Activated CD8-positive, alpha-beta memory T cell treated with anti-CD3 and anti-CD28 coated beads, Interleukin-2, amount 50 U/mL, for 1 hour (primary cell): ENCODE measurements around the gene FBLN1.
"Not testable (repeated sequence)": the region's sequence is repeated elsewhere in the genome, so short reads cannot be mapped to it uniquely, and the experiment has no call there.

Experiments used
- DNase-seq: peaks from one replicate; pipeline ENCODE4 v3.0.0-alpha.2; 2020; ENCODE audit errors: extremely low read depth

Gene FBLN1

GRCh38 chr22:45476814-45477213 is 25.9 kb upstream of the FBLN1 start:
- DNase-seq = no peak

- DNase-seq = no peak
These were observed 25.1 kb upstream of the FBLN1 start for GRCh38 chr22:45477366-45478107.

- DNase-seq = no peak
These were observed 24.4 kb upstream of the FBLN1 start for GRCh38 chr22:45478108-45478771.

GRCh38 chr22:45480717-45481116 is 22.0 kb upstream of the FBLN1 start:
- no peak for DNase-seq

GRCh38 chr22:45481661-45482060 is 21.0 kb upstream of the FBLN1 start:
- DNase-seq = no peak

- DNase-seq = no peak
These were observed 20.5 kb upstream of the FBLN1 start for GRCh38 chr22:45482169-45482568.

- no peak for DNase-seq
These were observed 19.4 kb upstream of the FBLN1 start for GRCh38 chr22:45483319-45483718.

GRCh38 chr22:45483918-45484499 is 18.7 kb upstream of the FBLN1 start:
- DNase-seq = no peak

GRCh38 chr22:45484742-45485141 is 17.9 kb upstream of the FBLN1 start:
- DNase-seq = no peak

GRCh38 chr22:45485261-45485660 is 17.4 kb upstream of the FBLN1 start:
- no peak for DNase-seq

GRCh38 chr22:45488764-45489370 is 13.8 kb upstream of the FBLN1 start:
- DNase-seq = no peak

- no peak for DNase-seq
These were observed 11.8 kb upstream of the FBLN1 start for GRCh38 chr22:45490836-45491235.

GRCh38 chr22:45491841-45492240 is 10.8 kb upstream of the FBLN1 start:
- DNase-seq = no peak

- DNase-seq = no peak
These were observed 9.4 kb upstream of the FBLN1 start for GRCh38 chr22:45493286-45493771.

- DNase-seq = not testable (repeated sequence)
These were observed 8.4 kb upstream of the FBLN1 start for GRCh38 chr22:45494306-45494705.

- DNase-seq = not testable (repeated sequence)
These were observed 7.1 kb upstream of the FBLN1 start for GRCh38 chr22:45495616-45496015.

- DNase-seq = no peak
These were observed 6.2 kb upstream of the FBLN1 start for GRCh38 chr22:45496451-45496941.

- DNase-seq = no peak
These were observed 5.1 kb upstream of the FBLN1 start for GRCh38 chr22:45497351-45498145.

GRCh38 chr22:45499746-45500145 is 2.9 kb upstream of the FBLN1 start:
- DNase-seq = no peak

- DNase-seq = no peak
These were observed 550 bp downstream of the FBLN1 start for GRCh38 chr22:45503050-45503815.
